ENCODE measurements around the gene TTLL7.

DNA sequence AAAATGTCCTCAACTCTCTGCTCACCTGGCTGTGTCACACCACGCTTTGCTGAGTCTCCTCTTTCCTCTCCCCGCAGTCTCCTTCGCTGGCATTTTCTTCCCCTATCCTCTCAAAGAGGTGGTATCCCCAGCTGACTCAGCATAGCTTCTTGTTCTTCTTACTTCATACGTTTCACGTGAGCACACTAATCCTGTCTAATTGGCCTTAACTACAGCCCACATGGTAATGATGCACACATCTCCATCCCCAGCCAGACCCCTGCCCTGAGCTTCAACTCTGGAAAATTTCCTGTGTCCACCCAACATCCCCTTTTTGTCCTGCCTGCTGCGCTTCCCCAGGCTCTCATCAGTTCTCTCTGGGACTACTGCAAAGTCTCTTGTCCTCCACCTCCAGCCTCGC lies 169.8 kb downstream of the TTLL7 start:
- TF ChIP-seq EZH2 (IDR thresholded peaks at IDR 0.05; ENCODE audit: borderline replicate concordance, insufficient read depth, low read depth, low read length, poor library complexity, severe bottlenecking): no peak
- TF ChIP-seq, protein P1, sequence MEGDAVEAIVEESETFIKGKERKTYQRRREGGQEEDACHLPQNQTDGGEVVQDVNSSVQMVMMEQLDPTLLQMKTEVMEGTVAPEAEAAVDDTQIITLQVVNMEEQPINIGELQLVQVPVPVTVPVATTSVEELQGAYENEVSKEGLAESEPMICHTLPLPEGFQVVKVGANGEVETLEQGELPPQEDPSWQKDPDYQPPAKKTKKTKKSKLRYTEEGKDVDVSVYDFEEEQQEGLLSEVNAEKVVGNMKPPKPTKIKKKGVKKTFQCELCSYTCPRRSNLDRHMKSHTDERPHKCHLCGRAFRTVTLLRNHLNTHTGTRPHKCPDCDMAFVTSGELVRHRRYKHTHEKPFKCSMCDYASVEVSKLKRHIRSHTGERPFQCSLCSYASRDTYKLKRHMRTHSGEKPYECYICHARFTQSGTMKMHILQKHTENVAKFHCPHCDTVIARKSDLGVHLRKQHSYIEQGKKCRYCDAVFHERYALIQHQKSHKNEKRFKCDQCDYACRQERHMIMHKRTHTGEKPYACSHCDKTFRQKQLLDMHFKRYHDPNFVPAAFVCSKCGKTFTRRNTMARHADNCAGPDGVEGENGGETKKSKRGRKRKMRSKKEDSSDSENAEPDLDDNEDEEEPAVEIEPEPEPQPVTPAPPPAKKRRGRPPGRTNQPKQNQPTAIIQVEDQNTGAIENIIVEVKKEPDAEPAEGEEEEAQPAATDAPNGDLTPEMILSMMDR (IDR thresholded peaks at IDR 0.05): no peak

Data from B cell (primary cell).